Raji (cell line): ENCODE measurements around the gene SRSF6.

Experiments
- POLR2A ChIP-seq: IDR thresholded peaks from 2 replicates; pipeline ENCODE4 v1.6.1; 2011; ENCODE audit warnings: low read depth, low read length, control low read depth; ENCODE audit not compliant: insufficient read depth

SRSF6 gene

DNA sequence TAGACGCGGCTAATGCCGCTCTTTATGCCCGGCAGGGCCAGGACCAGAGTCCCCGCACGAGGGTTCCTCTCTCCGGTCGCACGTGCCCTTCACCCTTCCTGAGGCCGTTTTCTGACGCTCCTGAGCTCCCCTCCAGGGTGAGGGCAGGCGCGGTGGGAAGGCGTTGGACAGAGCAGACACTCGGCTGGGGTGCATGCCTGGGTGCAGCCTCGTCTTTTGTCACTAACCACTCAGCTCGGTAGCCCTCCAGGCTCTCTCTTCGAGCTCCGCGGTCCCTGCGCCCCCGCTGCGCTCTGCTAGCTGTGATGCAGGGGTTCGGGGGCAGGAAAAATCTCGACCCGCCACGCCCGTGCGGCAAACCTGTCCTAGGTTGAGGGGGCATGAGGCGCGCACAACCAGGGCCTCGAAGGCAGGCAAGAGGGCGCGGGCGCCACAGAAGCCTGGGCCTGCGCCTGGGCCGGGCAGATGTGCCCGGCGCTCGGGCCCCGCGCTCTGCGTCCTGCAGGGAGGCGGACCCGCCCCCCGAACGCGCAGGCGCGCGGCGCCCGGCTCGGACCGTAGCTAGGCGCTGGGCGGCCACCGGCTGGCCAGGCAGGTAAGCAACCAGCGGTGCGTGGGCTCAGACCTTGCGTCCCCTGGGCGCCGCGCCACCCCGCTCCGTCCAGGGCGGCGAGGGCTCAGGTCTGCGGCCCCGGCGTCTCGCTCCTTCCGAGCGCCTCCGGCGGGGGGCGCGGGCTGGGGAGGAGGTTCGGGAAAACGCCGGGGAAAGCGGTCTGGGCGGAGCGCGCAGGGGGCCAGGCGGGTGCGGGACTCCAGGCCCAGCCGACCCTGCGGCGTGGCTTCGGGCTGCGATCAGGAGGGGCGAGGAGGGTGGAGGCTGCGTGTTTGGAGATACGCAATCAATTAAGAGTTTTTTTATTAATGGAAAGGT is 49.7 kb downstream of the SRSF6 start, which contains the start of gene L3MBTL1:
Gene L3MBTL1 (plus strand): TSS at position 548 of the 931 bp plus-strand sequence. CDS start 5,807 bp downstream, outside the sequence.
- no peak for TF ChIP-seq POLR2A

GRCh38 chr20:43508106-43508505 is 50.4 kb downstream of the SRSF6 start:
- no peak for TF ChIP-seq POLR2A

GRCh38 chr20:43508604-43509040 is 50.9 kb downstream of the SRSF6 start:
- TF ChIP-seq POLR2A, result no peak

GRCh38 chr20:43511879-43512278 is 54.2 kb downstream of the SRSF6 start:
- TF ChIP-seq POLR2A, result no peak

GRCh38 chr20:43513372-43513930 is 55.8 kb downstream of the SRSF6 start:
- TF ChIP-seq POLR2A, result no peak
